GM19372 (cell line): Measurements from ENCODE around the gene EHD1.
"Not testable (repeated sequence)": the region's sequence is repeated elsewhere in the genome, so short reads cannot be mapped to it uniquely, and the experiment has no call there.

Source experiments
- ATAC-seq: cut with Tn5 transposase; IDR thresholded peaks from one replicate; pipeline ENCODE4 v1.9.1; 2021; ENCODE audit warnings: mild to moderate bottlenecking, low read depth, moderate library complexity; ENCODE audit not compliant: unreplicated experiment

EHD1 gene

GRCh38 chr11:64833198-64833502 lies 45.3 kb downstream of the EHD1 start:
- no peak for ATAC-seq

- ATAC-seq: no peak
Measured at GRCh38 chr11:64832467-64833197, 45.8 kb downstream of the EHD1 start.

- ATAC-seq: no peak
Measured at GRCh38 chr11:64831411-64831891, 47.0 kb downstream of the EHD1 start.

- no peak for ATAC-seq
Measured at GRCh38 chr11:64829536-64830251, 48.7 kb downstream of the EHD1 start.

- ATAC-seq: no peak
Measured at GRCh38 chr11:64827451-64827839, 51.0 kb downstream of the EHD1 start.

- ATAC-seq: no peak
Measured at GRCh38 chr11:64826578-64827450, 51.6 kb downstream of the EHD1 start.

GRCh38 chr11:64826062-64826461 lies 52.4 kb downstream of the EHD1 start:
- ATAC-seq: no peak

GRCh38 chr11:64823568-64824119 lies 54.8 kb downstream of the EHD1 start:
- ATAC-seq: no peak

- no peak for ATAC-seq
Measured at GRCh38 chr11:64817476-64817875, 60.9 kb downstream of the EHD1 start.

GRCh38 chr11:64815433-64815832 lies 63.0 kb downstream of the EHD1 start:
- not testable (repeated sequence) for ATAC-seq

GRCh38 chr11:64814712-64815187 lies 63.7 kb downstream of the EHD1 start:
- ATAC-seq: no peak

- no peak for ATAC-seq
Measured at GRCh38 chr11:64813826-64814225, 64.6 kb downstream of the EHD1 start.

- no peak for ATAC-seq
Measured at GRCh38 chr11:64810891-64811272, 67.5 kb downstream of the EHD1 start.

- peak; percentile 76 for ATAC-seq
Measured at GRCh38 chr11:64810271-64810890, 68.0 kb downstream of the EHD1 start, which contains the start of gene MEN1. Gene MEN1, minus strand, starts transcription at chr11:64810551. Its CDS starts 442 bp downstream, at chr11:64810109.

GRCh38 chr11:64809781-64810241 lies 68.6 kb downstream of the EHD1 start:
- ATAC-seq: no peak

GRCh38 chr11:64805481-64805880 lies 72.9 kb downstream of the EHD1 start:
- no peak for ATAC-seq

- no peak for ATAC-seq
Measured at GRCh38 chr11:64804346-64805210, 73.8 kb downstream of the EHD1 start.

GRCh38 chr11:64803846-64804345 lies 74.5 kb downstream of the EHD1 start:
- ATAC-seq: no peak
